H9 (cell line): ENCODE measurements around the gene RAET1G. TPM values are rescaled to one million over a fixed set of nuclear protein-coding genes. Genes with fewer than 3 reads are reported as not detected.

Experiments used
- DNase-seq: peaks from one replicate; pipeline ENCODE4 v3.0.0-alpha.2; 2017
- H2AFZ ChIP-seq: one replicate; pipeline ENCODE4 v1.6.1; 2013; ENCODE audit warnings: mild to moderate bottlenecking, low read length, control low read depth, moderate library complexity
- H2AK5ac ChIP-seq: 2 replicates; pipeline ENCODE4 v1.6.1; 2013; ENCODE audit warnings: low read length, control low read depth, mixed read lengths; ENCODE audit not compliant: insufficient read length
- H2BK120ac ChIP-seq: one replicate; pipeline ENCODE4 v1.6.1; 2013; ENCODE audit warnings: low read depth, mild to moderate bottlenecking, low read length, control low read depth, inconsistent platforms; ENCODE audit not compliant: poor library complexity, severe bottlenecking
- H2BK12ac ChIP-seq: 2 replicates; pipeline ENCODE4 v1.6.1; 2013; ENCODE audit warnings: low read length, control low read depth, mixed read lengths, low read depth; ENCODE audit not compliant: insufficient read length
- H2BK15ac ChIP-seq: 2 replicates; pipeline ENCODE4 v1.6.1; 2013; ENCODE audit warnings: low read depth, low read length, control low read depth
- H2BK20ac ChIP-seq: one replicate; pipeline ENCODE4 v1.6.1; 2013; ENCODE audit warnings: low read depth, mild to moderate bottlenecking, low read length, control low read depth, inconsistent platforms; ENCODE audit not compliant: poor library complexity, severe bottlenecking
- H2BK5ac ChIP-seq: 2 replicates; pipeline ENCODE4 v1.6.1; 2013; ENCODE audit warnings: low read length, control low read depth, mixed read lengths; ENCODE audit not compliant: insufficient read length
- H3K14ac ChIP-seq: 2 replicates; pipeline ENCODE4 v1.6.1; 2013; ENCODE audit warnings: low read length, control low read depth; ENCODE audit not compliant: insufficient read depth
- H3K18ac ChIP-seq: 2 replicates; pipeline ENCODE4 v1.6.1; 2013; ENCODE audit warnings: low read depth, mild to moderate bottlenecking, mixed read lengths, low read length, control low read depth; ENCODE audit not compliant: insufficient read length
- H3K23ac ChIP-seq: 2 replicates; pipeline ENCODE4 v1.6.1; 2013; ENCODE audit warnings: low read length, control low read depth, mixed read lengths, low read depth; ENCODE audit not compliant: insufficient read length
- H3K23me2 ChIP-seq: 2 replicates; pipeline ENCODE4 v1.6.1; 2013; ENCODE audit warnings: low read depth, mild to moderate bottlenecking, mixed read lengths, low read length, control low read depth; ENCODE audit not compliant: insufficient read length, poor library complexity, severe bottlenecking
- H3K27ac ChIP-seq: 2 replicates; pipeline ENCODE4 v1.5.1; 2013; ENCODE audit warnings: low read length, control low read depth, mixed read lengths, low read depth; ENCODE audit not compliant: insufficient read length
- H3K27me3 ChIP-seq: 2 replicates; pipeline ENCODE4 v1.6.1; 2013; ENCODE audit warnings: low read length, control low read depth, inconsistent platforms; ENCODE audit not compliant: insufficient read depth
- H3K4ac ChIP-seq: 2 replicates; pipeline ENCODE4 v1.6.1; 2013; ENCODE audit warnings: low read depth, mild to moderate bottlenecking, control low read depth, inconsistent platforms, low read length, moderate library complexity
- H3K4me1 ChIP-seq: 2 replicates; pipeline ENCODE4 v1.6.1; 2013; ENCODE audit warnings: low read length, control low read depth, inconsistent platforms; ENCODE audit not compliant: insufficient read depth
- H3K4me2 ChIP-seq: 2 replicates; pipeline ENCODE4 v1.6.1; 2013; ENCODE audit warnings: low read length, control low read depth, mixed read lengths; ENCODE audit not compliant: insufficient read length, insufficient read depth
- H3K56ac ChIP-seq: 2 replicates; pipeline ENCODE4 v1.6.1; 2013; ENCODE audit warnings: low read depth, mild to moderate bottlenecking, mixed read lengths, low read length, control low read depth; ENCODE audit not compliant: insufficient read length
- H3K79me1 ChIP-seq: 2 replicates; pipeline ENCODE4 v1.6.1; 2013; ENCODE audit warnings: low read depth, mild to moderate bottlenecking, moderate library complexity, low read length, control low read depth, inconsistent platforms; ENCODE audit not compliant: insufficient read depth, poor library complexity, severe bottlenecking
- H3K79me2 ChIP-seq: 2 replicates; pipeline ENCODE4 v1.6.1; 2013; ENCODE audit warnings: low read length, control low read depth, inconsistent platforms; ENCODE audit not compliant: insufficient read depth
- H3K9ac ChIP-seq: 2 replicates; pipeline ENCODE4 v1.6.1; 2013; ENCODE audit warnings: low read length, control low read depth, mixed read lengths; ENCODE audit not compliant: insufficient read length; ENCODE audit errors: extremely low read depth
- H3K9me3 ChIP-seq: one replicate; pipeline ENCODE4 v1.6.1; 2013; ENCODE audit warnings: low read depth, low read length, inconsistent platforms; ENCODE audit not compliant: control insufficient read depth
- H3T11ph ChIP-seq: one replicate; pipeline ENCODE4 v1.6.1; 2013; ENCODE audit warnings: mild to moderate bottlenecking, low read length, control low read depth, inconsistent platforms
- H4K20me1 ChIP-seq: one replicate; pipeline ENCODE4 v1.6.1; 2013; ENCODE audit not compliant: control insufficient read depth, insufficient read length, insufficient read depth
- H4K5ac ChIP-seq: 2 replicates; pipeline ENCODE4 v1.6.1; 2013; ENCODE audit warnings: low read depth, mild to moderate bottlenecking, mixed read lengths, low read length, control low read depth; ENCODE audit not compliant: insufficient read length
- H4K8ac ChIP-seq: replicated peaks from 2 replicates; pipeline ENCODE4 v1.6.1; 2013; ENCODE audit warnings: low read length, control low read depth, mixed read lengths, low read depth; ENCODE audit not compliant: insufficient read length
- H4K91ac ChIP-seq: 2 replicates; pipeline ENCODE4 v1.6.1; 2013; ENCODE audit warnings: low read depth, mild to moderate bottlenecking, moderate library complexity, mixed read lengths, low read length, control low read depth; ENCODE audit not compliant: insufficient read length
- H3K27ac Mint-ChIP-seq, 3 experiments: 2 replicates in 2 of 3; 3 replicates in 1 of 3; pipeline ENCODE4 v1.8.0; 2020 to 2021; ENCODE audit warnings: mixed read lengths in 3 of 3, mild to moderate bottlenecking in 1 of 3, moderate library complexity in 1 of 3
- H3K27me3 Mint-ChIP-seq: 2 replicates; pipeline ENCODE4 v1.8.0; 2021; ENCODE audit warnings: low read depth, mild to moderate bottlenecking, moderate library complexity, mixed read lengths
- H3K36me3 Mint-ChIP-seq, 3 experiments: 2 replicates in 2 of 3; 3 replicates in 1 of 3; pipeline ENCODE4 v1.8.0; 2020 to 2021; ENCODE audit warnings: low read depth in 3 of 3, mixed read lengths in 3 of 3; ENCODE audit not compliant: insufficient read depth in 1 of 3
- H3K4me1 Mint-ChIP-seq, 2 experiments: 2 replicates each; pipeline ENCODE4 v1.8.0; 2020; ENCODE audit warnings: mixed read lengths in 2 of 2
- H3K4me3 Mint-ChIP-seq, 2 experiments: 2 replicates in 1 of 2; 3 replicates in 1 of 2; pipeline ENCODE4 v1.8.0; 2020 to 2021; ENCODE audit warnings: mild to moderate bottlenecking in 2 of 2, mixed read lengths in 2 of 2, moderate library complexity in 1 of 2
- H3K9me3 Mint-ChIP-seq, 2 experiments: 2 replicates in 1 of 2; 3 replicates in 1 of 2; pipeline ENCODE4 v1.8.0; 2020; ENCODE audit warnings: mild to moderate bottlenecking in 2 of 2, mixed read lengths in 2 of 2, moderate library complexity in 1 of 2
- CTCF ChIP-seq: fragments of 200-600 bp; sonication (generic); conservative IDR thresholded peaks from 3 replicates; pipeline ENCODE4 v1.8.0; 2021; ENCODE audit warnings: antibody characterized with exemption, mild to moderate bottlenecking
- WGBS: extraction: QIAGEN DNeasy Blood & Tissue Kit; methylation state at CpG from one replicate; pipeline ENCODE4 v1.1.7; 2013; ENCODE audit warnings: missing lambda C conversion rate, low lambda C conversion rate, mixed read lengths; ENCODE audit not compliant: insufficient read length; ENCODE audit errors: extremely low coverage; 5-methylcytosine and 5-hydroxymethylcytosine counted together
- total RNA-seq: library from RNA; stranded (reverse); gene quantifications from 2 replicates; pipeline ENCODE4 v1.2.1, GENCODE V29; 2021

Gene RAET1G
- total RNA-seq, 1 experiment from 2014 or later, result not detected

DNA sequence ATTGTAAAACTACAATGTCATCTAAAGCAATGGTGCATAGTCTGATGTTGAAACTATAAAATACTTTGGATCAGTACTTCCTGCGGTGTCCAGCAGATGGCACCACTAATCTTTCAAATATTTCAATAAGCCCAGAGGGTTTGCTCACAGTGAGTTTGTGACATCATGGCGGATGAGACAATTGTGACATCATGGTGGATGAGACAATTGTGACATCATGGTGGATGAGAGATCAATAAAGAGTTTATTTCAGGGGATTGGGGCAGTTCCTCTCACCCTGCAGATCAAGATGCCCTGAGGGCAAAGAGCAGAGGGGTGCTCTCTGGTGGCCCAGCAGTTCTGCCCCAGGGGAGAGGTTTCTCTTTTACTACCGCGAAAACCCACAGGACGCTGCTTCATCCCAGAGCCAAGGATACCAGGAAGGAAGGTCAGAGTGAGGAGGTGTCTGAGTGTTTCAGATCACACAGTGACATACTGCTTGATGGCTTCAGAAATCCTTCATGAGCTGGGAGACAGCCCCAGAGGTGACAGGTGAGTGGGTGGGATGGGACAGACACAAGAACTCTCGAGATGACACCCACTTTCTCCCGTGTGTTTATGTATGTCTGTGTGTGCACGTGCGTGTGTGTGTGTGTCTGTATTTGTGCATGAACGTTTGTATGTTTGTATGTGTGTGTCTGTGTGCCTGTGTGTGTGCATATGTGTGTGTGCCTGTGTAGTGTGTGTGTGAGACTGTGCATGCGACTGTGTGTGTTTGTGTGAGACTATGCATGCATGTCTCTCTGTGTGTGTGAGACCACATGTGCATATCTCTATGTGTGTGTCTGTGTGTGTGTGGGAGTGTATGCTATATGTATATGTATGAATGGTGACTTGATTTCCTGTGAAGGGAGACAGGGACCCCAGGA, 11.6 kb upstream of the RAET1G start:
- no peak overlapping the region for H3K27ac ChIP-seq
- H3K4ac ChIP-seq, result no peak overlapping the region
- Mint-ChIP-seq H3K9me3 (peaks cover 0 to 5% of the 10 kb centered on the region in 2 experiments; a peak in 1 of 5 replicates), H3K36me3 (peaks cover 0 to 4% (median 3%) of the 10 kb centered on the region in 3 experiments; a peak in 3 of 7 replicates), H3K4me3 (no peak overlapping the region), H3K4me1 (peaks cover 6 to 8% of the 10 kb centered on the region in 2 experiments), H3K27me3 (peaks cover 97% of the 10 kb centered on the region), H3K27ac (no peak overlapping the region)
- H2AFZ ChIP-seq, result no peak overlapping the region
- H2BK120ac ChIP-seq, result no peak overlapping the region
- no peak overlapping the region for H2BK15ac ChIP-seq
- H3K79me2 ChIP-seq, result no peaks in the 10 kb centered on the region
- no peak overlapping the region for H3K23ac ChIP-seq
- H3K4me2 ChIP-seq, result no peak overlapping the region
- peaks cover 6% of the 10 kb centered on the region for H3K23me2 ChIP-seq
- WGBS, result no CpG with 5 or more reads among the region's 11 CpGs
- no peaks in the 10 kb centered on the region for H3K4me1 ChIP-seq
- peaks cover 44% of the 10 kb centered on the region for H3K27me3 ChIP-seq
- DNase-seq, result no peak
- no peak overlapping the region for H4K8ac ChIP-seq
- H3K79me1 ChIP-seq, result no peaks in the 10 kb centered on the region
- no peak overlapping the region for H2BK20ac ChIP-seq
- H2BK12ac ChIP-seq, result no peak overlapping the region
- no peak overlapping the region for H2BK5ac ChIP-seq
- no peak overlapping the region for H3T11ph ChIP-seq
- no peak overlapping the region for H3K18ac ChIP-seq
- H3K14ac ChIP-seq, result no peak overlapping the region
- H3K9me3 ChIP-seq, result no peaks in the 10 kb centered on the region
- H3K56ac ChIP-seq, result no peak overlapping the region
- H4K20me1 ChIP-seq, result no peaks in the 10 kb centered on the region
- H4K91ac ChIP-seq, result no peak overlapping the region
- no peak overlapping the region for H2AK5ac ChIP-seq
- H3K9ac ChIP-seq, result no peak overlapping the region
- H4K5ac ChIP-seq, result no peak overlapping the region
- TF ChIP-seq CTCF, result peak; percentile 83
